Fibroblast of the aortic adventitia (primary cell): ENCODE measurements around the gene PLLP. TPM values are rescaled to one million over a fixed set of nuclear protein-coding genes. Genes with fewer than 3 reads are reported as not detected.
A peak's percentile ranks its signal among the peaks of the same experiment; 100 is the strongest.

Experiments
- DNase-seq: peaks from one replicate; pipeline ENCODE4 v3.0.0-alpha.2; 2010; ENCODE audit warnings: low read depth
- H3K4me3 ChIP-seq: 2 replicates; pipeline ENCODE4 v1.5.1; 2011; ENCODE audit warnings: low read depth, mild to moderate bottlenecking, control low read depth, low read length, moderate library complexity
- total RNA-seq: library from RNA; depleted of rRNA; stranded (reverse); fragments of >200 nt; gene quantifications from 2 replicates; pipeline ENCODE4 v1.2.3, GENCODE V29; 2012; ENCODE audit warnings: low replicate concordance
- TF ChIP-seq, protein P1 (sequence below): IDR thresholded peaks from 2 replicates; pipeline ENCODE4 v1.5.1; 2011; ENCODE audit warnings: mild to moderate bottlenecking, low read length, control low read depth, inconsistent platforms; ENCODE audit not compliant: insufficient read depth

Gene PLLP
- total RNA-seq, 1 donor = under 0.01 TPM

DNA sequence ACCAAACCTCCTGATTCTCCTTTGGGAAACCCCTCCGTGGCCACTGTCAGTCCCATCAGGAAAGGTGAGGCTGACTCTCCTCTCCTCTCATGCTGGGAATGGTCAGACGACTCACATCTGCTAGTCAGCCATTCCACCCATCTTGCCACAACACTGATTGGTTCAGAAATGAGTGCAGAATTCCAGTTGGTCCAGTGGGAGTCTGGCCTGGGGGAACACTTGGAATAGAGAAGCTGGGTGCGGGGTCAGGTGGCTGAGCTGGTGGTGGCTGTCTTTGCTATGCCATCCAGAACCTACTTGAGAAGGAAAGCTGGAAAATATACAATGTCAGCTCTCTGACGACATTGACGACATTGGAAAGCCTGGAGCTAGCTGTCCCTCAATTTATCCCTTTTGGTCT lies 23.6 kb upstream of the PLLP start:
- H3K4me3 ChIP-seq = no peak overlapping the region
- no peak for DNase-seq

DNA sequence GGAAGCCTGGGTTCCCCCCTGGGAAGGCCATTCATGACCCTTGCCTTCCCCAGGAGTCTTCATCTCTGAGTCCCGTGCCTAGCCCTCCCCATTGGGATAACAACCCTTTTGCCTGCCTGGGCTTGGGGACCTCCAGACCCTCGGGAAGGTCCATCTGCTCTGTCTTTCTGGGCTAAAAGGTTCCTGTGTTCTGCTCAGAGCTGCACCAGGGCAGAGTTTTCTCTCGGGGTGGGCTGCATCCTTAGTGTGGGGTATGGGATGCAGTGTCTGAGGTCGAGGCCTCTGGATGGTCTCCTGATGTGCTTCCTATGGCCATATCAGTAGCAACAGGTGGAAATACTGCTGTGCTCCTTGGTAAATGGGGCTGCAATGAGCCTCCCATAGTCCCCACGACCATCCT lies 22.9 kb upstream of the PLLP start:
- no peak overlapping the region for H3K4me3 ChIP-seq
- DNase-seq = no peak
- TF ChIP-seq, protein P1, sequence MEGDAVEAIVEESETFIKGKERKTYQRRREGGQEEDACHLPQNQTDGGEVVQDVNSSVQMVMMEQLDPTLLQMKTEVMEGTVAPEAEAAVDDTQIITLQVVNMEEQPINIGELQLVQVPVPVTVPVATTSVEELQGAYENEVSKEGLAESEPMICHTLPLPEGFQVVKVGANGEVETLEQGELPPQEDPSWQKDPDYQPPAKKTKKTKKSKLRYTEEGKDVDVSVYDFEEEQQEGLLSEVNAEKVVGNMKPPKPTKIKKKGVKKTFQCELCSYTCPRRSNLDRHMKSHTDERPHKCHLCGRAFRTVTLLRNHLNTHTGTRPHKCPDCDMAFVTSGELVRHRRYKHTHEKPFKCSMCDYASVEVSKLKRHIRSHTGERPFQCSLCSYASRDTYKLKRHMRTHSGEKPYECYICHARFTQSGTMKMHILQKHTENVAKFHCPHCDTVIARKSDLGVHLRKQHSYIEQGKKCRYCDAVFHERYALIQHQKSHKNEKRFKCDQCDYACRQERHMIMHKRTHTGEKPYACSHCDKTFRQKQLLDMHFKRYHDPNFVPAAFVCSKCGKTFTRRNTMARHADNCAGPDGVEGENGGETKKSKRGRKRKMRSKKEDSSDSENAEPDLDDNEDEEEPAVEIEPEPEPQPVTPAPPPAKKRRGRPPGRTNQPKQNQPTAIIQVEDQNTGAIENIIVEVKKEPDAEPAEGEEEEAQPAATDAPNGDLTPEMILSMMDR = no peak

More for the DNA sequence above, 23.6 kb upstream of the PLLP start:
- TF ChIP-seq, protein P1 = no peak

DNA sequence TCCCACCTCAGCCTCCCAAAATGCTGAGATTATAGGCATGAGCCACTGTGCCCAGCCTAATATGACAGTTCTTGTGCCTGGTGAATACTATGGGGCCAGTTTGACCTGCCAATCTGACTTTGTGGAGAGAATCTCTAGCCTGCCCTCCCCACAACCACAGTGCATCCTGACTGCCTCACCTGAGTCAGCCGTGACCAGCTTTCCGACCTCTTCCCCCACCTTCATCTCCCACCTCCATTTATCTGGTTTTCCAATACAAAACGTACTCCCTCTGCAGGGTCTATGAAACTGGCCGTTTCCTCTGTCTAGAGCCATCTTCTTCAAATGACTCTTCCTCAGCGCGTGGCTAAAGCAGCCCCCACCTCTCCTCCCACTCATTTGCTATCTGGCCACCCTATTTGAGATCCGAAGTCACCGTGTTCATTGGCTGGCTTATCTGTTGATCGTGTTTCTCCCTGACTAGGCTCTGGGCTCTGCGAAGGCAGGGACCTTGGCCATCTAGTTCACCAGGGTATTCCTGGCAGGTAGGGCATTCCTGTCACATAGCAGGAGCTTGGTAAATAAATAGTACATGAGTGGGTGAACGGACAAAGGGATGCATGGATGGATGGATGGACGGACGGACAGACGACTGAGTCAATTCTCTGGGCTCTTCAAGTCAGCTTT lies 22.3 kb upstream of the PLLP start:
- no peak for DNase-seq
- TF ChIP-seq, protein P1 = no peak
- no peak overlapping the region for H3K4me3 ChIP-seq

DNA sequence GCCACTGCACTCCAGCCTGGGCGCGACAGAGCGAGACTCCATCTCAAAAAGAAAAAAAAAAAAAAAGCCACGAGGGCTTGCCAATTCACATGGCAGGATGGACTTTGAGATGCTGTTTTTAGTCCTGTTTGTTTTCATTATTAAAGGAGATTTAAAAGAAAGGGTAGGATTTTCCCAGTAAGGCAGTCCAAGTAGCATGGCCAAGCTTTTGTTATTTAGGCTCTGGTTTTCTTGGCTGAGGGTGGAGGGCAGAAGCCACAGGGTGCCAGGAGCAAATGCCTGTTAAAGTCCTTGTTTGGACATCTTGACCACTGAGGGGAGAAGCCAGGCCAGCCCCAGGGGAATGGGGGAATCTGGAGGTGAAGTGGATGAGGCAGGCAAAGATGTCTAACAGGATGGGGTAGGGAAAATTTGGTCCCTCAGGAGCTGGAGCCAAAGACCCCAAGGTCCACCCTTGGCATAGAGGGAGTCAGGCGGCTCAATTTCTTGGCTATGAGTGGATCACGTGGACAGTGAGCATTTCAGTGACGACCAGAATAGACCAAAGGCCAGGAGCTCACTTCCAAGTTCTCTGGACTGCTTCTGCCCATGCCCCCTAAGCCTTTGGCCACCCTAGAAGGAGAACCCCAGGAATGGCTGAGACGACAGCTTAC lies 20.8 kb upstream of the PLLP start:
- peak; percentile 87 for DNase-seq
- TF ChIP-seq, protein P1 = no peak
- H3K4me3 ChIP-seq = no peak overlapping the region

DNA sequence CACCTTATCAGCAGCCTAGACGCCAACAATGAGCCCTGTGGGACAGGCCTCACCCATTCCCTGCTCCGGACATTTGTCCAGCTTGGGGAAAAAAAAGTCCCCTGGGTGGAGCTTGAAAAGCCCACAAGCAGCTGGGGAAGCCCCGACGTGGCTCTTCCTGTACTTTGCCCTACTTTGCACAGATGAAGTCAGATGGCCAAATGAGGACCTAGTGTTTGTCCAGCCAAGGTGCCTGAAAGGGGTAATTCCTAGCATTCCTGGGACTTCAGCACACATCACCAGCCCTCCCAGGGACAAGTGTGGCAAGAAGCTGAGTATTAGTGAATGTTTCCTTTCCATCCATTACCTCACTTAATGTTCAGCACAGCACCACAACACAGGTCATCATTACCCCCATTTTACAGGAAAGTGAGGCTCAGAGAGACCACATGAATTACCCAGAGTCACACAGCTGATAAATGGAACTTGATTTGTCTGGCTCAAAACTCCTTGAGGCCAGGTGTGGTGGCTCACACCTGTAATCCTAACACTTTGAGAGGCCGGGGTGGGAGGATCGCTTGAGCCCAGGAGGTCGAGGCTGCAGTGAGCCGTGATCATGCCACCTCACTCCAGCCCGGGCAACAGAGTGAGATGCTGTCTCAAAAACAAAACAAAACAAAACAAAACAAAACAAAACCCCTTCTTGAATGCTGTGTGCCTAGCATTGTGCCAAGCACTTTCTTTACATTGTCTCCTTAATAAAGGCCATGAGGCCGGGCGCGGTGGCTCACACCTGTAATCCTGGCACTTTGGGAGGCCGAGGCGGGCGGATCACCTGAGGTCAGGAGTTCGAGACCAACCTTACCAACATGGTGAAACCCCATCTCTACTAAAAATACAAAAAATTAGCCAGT lies 19.9 kb upstream of the PLLP start:
- TF ChIP-seq, protein P1 = no peak
- H3K4me3 ChIP-seq = no peak overlapping the region
- DNase-seq = peak; percentile 81

DNA sequence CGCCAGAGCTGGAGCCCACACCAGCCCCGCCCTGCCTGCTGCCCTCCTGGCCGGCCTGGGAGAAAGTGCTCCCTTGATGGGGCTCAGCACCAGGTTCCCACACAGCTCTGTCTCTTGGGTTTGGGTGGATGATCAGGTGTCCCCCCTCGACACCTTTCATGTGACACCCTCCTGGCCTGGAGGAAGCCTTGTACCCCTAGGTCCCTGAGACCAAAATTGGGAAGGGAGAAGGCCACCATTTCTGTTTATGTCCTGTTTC lies 19.4 kb upstream of the PLLP start:
- DNase-seq = no peak
- TF ChIP-seq, protein P1 = no peak
- H3K4me3 ChIP-seq = no peak overlapping the region
